A549 (cell line): Measurements from ENCODE around the gene MYL12A. TPM values are rescaled to one million over a fixed set of nuclear protein-coding genes. Genes with fewer than 3 reads are reported as not detected.

ENCODE experiments used
- ATAC-seq, 2 experiments: fragments of 200-7000 bp in 1 of 2; fragments of >200 bp in 1 of 2; cut with Nextera tagmentation in 1 of 2; cut with Tn5 transposase in 1 of 2; 3 replicates each; pipeline versions ENCODE4 v1.8.0 to v1.9.1; 2018 to 2020; ENCODE audit warnings: mild to moderate bottlenecking in 1 of 2, moderate library complexity in 1 of 2
- CTCF ChIA-PET: fragments of 300-600 bp; sonication (Branson Sonifier 250); formaldehyde crosslinking; extraction: SDS; loops from one replicate; lab custom pipeline; 2021; ENCODE audit warnings: antibody characterized with exemption, inconsistent platforms; lab: Yijun Ruan, JAX
- POLR2A ChIA-PET: fragments of 350-600 bp; formaldehyde crosslinking; extraction: SDS; loops from one replicate; lab custom pipeline; 2021; ENCODE audit warnings: antibody characterized with exemption, inconsistent platforms; lab: Yijun Ruan, JAX
- DNase-seq, 2 experiments: peaks; one replicate each; pipeline versions ENCODE4 v3.0.0 to v3.0.0-alpha.2; 2011 to 2016; ENCODE audit warnings: low read depth in 1 of 2, low spot score in 1 of 2
- FAIRE-seq: peaks from 2 replicates; lab custom pipeline; 2011; peaks lifted over from hg19 to GRCh38; lab: Jason Lieb, UNC
- H3K27ac ChIP-seq, 2 experiments: fragments of >200 bp; sonication (Bioruptor Twin); formaldehyde crosslinking; 3 replicates each; pipeline ENCODE4 v1.5.1; 2016 to 2017
- H3K4me1 ChIP-seq: fragments of >200 bp; sonication (Bioruptor Twin); formaldehyde crosslinking; 3 replicates; pipeline ENCODE4 v1.6.1; 2016
- H3K4me2 ChIP-seq: fragments of >200 bp; sonication (Bioruptor Twin); formaldehyde crosslinking; 3 replicates; pipeline ENCODE4 v1.6.1; 2016
- H3K4me3 ChIP-seq: fragments of >200 bp; sonication (Bioruptor Twin); formaldehyde crosslinking; 3 replicates; pipeline ENCODE4 v1.5.1; 2016
- H3K9me3 ChIP-seq: fragments of >200 bp; sonication (Bioruptor Twin); formaldehyde crosslinking; 3 replicates; pipeline ENCODE4 v1.6.1; 2016
- BHLHE40 ChIP-seq: IDR thresholded peaks from 2 replicates; pipeline ENCODE4 v1.6.1; 2012; ENCODE audit warnings: low read depth, low read length, inconsistent platforms
- ELK1 ChIP-seq: fragments of 150-350 bp; IDR thresholded peaks from 2 replicates; pipeline ENCODE4 v1.6.1; 2014; ENCODE audit warnings: low read depth, mild to moderate bottlenecking, low read length
- ESRRA ChIP-seq: fragments of 150-350 bp; IDR thresholded peaks from 2 replicates; pipeline ENCODE4 v1.6.1; 2014; ENCODE audit warnings: mild to moderate bottlenecking, low read length, borderline replicate concordance
- FOSL2 ChIP-seq, 2 experiments: fragments of 450-650 bp in 1 of 2; fragments of >200 bp in 1 of 2; sonication (Bioruptor Twin) in 1 of 2; formaldehyde crosslinking; IDR thresholded peaks; 2 replicates each; pipeline versions ENCODE4 v1.5.0 to v1.6.1; 2016 to 2020; ENCODE audit warnings: mild to moderate bottlenecking in 1 of 2, moderate library complexity in 1 of 2
- HEYL ChIP-seq: fragments of 250-450 bp; sonication (Bioruptor Pico); IDR thresholded peaks from 2 replicates; pipeline ENCODE4 v1.8.0; 2021; ENCODE audit warnings: mild to moderate bottlenecking, moderate library complexity
- HOXA7 ChIP-seq: fragments of 250-450 bp; sonication (Bioruptor Pico); IDR thresholded peaks from 2 replicates; pipeline ENCODE4 v1.5.0; 2020; ENCODE audit warnings: mild to moderate bottlenecking, moderate library complexity
- HOXB5 ChIP-seq: fragments of 250-450 bp; sonication (Bioruptor Pico); IDR thresholded peaks from 2 replicates; pipeline ENCODE4 v1.5.0; 2020; ENCODE audit warnings: mild to moderate bottlenecking, moderate library complexity
- JUN ChIP-seq, 2 experiments: fragments of >200 bp; sonication (Bioruptor Twin); formaldehyde crosslinking; IDR thresholded peaks; 2 replicates in 1 of 2; 3 replicates in 1 of 2; pipeline ENCODE4 v1.6.1; 2016 to 2017
- KDM5A ChIP-seq: fragments of 200-600 bp; sonication (generic); IDR thresholded peaks from 2 replicates; pipeline ENCODE4 v1.6.1; 2016; ENCODE audit warnings: antibody characterized with exemption, mild to moderate bottlenecking
- NR3C1 ChIP-seq: fragments of >200 bp; sonication (Bioruptor Twin); formaldehyde crosslinking; IDR thresholded peaks from 3 replicates; pipeline ENCODE4 v1.6.1; 2017
- POLR2A ChIP-seq: IDR thresholded peaks from 2 replicates; pipeline ENCODE4 v1.6.1; 2012; ENCODE audit warnings: mild to moderate bottlenecking, low read length
- RAD21 ChIP-seq, 2 experiments: fragments of >200 bp in 1 of 2; sonication (Bioruptor Twin) in 1 of 2; formaldehyde crosslinking in 1 of 2; IDR thresholded peaks in 1 of 2; conservative IDR thresholded peaks in 1 of 2; 2 replicates in 1 of 2; 3 replicates in 1 of 2; pipeline ENCODE4 v1.6.1; 2012 to 2018; ENCODE audit warnings: inconsistent platforms in 1 of 2
- SMC3 ChIP-seq: fragments of >200 bp; sonication (Bioruptor Twin); formaldehyde crosslinking; IDR thresholded peaks from 3 replicates; pipeline ENCODE4 v1.6.1; 2018; ENCODE audit warnings: inconsistent platforms
- SREBF2 ChIP-seq: fragments of 450-650 bp; IDR thresholded peaks from 2 replicates; pipeline ENCODE4 v1.6.1; 2014; ENCODE audit warnings: mild to moderate bottlenecking, moderate library complexity
- ZFP36 ChIP-seq: fragments of 450-650 bp; IDR thresholded peaks from 2 replicates; pipeline ENCODE4 v1.6.1; 2014; ENCODE audit warnings: borderline replicate concordance; ENCODE audit not compliant: partially characterized antibody
- WGBS: methylation state at CpG from one replicate; pipeline ENCODE4 v1.1.6; 2017; ENCODE audit errors: missing lambda C conversion rate; 5-methylcytosine and 5-hydroxymethylcytosine counted together
- polyA plus RNA-seq, 4 experiments: library from polyadenylated mRNA; depleted of rRNA in 3 of 4; stranded (reverse); fragments of >200 nt; fragmentation: RNase III in 1 of 4; extraction: RNeasy Plus Mini Kit Qiagen cat#74134 plus additional on column Dnase treatment in 1 of 4; gene quantifications; 2 replicates in 3 of 4; 3 replicates in 1 of 4; pipeline ENCODE4 v1.2.3, GENCODE V29; 2011 to 2017
- TF ChIP-seq, protein P1 (sequence below): fragments of 250-450 bp; sonication (Bioruptor Pico); IDR thresholded peaks from 2 replicates; pipeline ENCODE4 v1.5.0; 2020; ENCODE audit warnings: low read depth, mild to moderate bottlenecking, moderate library complexity
- TF ChIP-seq, protein P2 (sequence below): fragments of >200 bp; sonication (Bioruptor Twin); formaldehyde crosslinking; IDR thresholded peaks from 3 replicates; pipeline ENCODE4 v1.5.1; 2016
- TF ChIP-seq, protein P3 (sequence below): IDR thresholded peaks from 2 replicates; pipeline ENCODE4 v1.6.1; 2012

The MYL12A gene
- polyA plus RNA-seq, 2 of the 4 experiments (the other 2 are of a cell fraction), result 510 to 514 TPM

GRCh38 chr18:3294435-3295080 is 47.0 kb downstream of the MYL12A start:
- Histone ChIP-seq H3K4me2 (no peak overlapping the region), H3K4me3 (no peak overlapping the region), H3K4me1 (no peaks in the 10 kb centered on the region), H3K9me3 (peaks cover 23% of the 10 kb centered on the region; the same call in 2 of the 3 replicates), H3K27ac (no peak overlapping the region)
- CTCF ChIA-PET, result interaction anchor here (1.4 to 2.7 kb wide), 2 partner anchors 13 to 127 kb away, joined by 3 to 10 read pairs; no protein-coding TSS in a partner anchor
- WGBS, result 97% methylated on average over 3 of the region's 3 CpGs
- ATAC-seq (no peak), DNase-seq (no peak), FAIRE-seq (no peak)
- TF ChIP-seq HOXA7 (CRISPR knock-in tag) (no peak), KDM5A (no peak), SREBF2 (no peak), HEYL (CRISPR knock-in tag) (no peak), BHLHE40 (no peak), HOXB5 (no peak)
- POLR2A ChIA-PET, result no interaction called here

DNA sequence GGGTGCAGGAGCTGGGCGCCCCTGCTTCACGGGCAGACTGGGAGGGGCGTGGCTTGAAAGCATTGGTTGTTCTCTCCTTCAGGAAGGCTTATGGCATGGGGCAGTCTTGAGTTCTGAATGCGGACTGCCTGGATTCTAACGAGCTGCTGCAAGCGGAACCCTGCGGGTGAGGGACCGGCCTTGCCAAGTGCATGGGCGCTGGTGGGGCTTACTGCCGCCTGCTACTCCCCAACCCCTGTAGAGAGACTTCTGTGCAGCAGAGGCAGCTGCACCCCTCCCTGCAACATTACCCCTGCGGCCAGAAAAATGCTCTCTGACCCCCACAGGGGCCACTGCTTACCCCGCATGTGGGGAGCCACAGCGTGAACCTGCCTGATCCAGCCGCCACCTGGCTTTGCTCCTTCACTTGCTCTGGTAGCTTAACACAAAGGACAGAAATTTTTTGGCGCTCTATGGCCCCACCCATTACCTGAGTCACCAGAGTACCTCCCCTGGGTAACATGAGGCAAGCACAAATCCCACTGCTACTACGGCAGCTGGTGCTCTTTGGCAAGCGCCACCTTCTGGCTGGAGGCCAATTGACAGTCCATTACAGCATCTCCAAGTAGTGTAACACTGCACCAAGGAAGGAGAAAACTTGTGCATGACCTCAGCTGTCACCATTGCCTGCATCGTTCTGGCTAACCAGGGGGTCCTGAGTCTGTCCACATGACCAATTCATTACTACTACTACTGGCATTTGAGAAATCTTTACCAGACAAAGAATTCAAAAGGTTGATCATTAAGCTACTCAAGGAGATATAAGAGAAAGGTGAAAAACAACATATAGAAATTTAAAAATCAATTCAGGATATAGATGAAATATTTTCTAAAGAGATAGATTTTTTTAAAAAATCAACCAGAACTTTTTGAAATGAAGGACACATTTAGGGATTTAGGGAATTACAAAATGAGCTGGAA is 49.7 kb downstream of the MYL12A start:
- WGBS, result 40% methylated on average over 13 of the region's 18 CpGs
- TF ChIP-seq NR3C1 (no peak), POLR2A (peak; percentile 47), RAD21 (conservative IDR thresholded peaks at IDR 0.05 in 1 of 2, IDR thresholded peaks at IDR 0.05 in 1 of 2) (peak; percentile 7 to 15; a peak in 1 of 5 replicates), JUN (IDR thresholded peaks at IDR 0.05) (peak in 1 of 2 experiments; percentile 54; a peak in 1 of 5 replicates), SMC3 (0 out of 3 replicates have a peak, but pooled peaks have one; percentile 18), ELK1 (no peak), FOSL2 (IDR thresholded peaks at IDR 0.05) (no peak), FOSL2 (CRISPR knock-in tag; IDR thresholded peaks at IDR 0.05) (peak; percentile 56; the same call in 1 of the 2 replicates), ESRRA (no peak), ZFP36 (no peak)
- TF ChIP-seq, protein P1, sequence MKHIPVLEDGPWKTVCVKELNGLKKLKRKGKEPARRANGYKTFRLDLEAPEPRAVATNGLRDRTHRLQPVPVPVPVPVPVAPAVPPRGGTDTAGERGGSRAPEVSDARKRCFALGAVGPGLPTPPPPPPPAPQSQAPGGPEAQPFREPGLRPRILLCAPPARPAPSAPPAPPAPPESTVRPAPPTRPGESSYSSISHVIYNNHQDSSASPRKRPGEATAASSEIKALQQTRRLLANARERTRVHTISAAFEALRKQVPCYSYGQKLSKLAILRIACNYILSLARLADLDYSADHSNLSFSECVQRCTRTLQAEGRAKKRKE (CRISPR knock-in tag), result no peak
- TF ChIP-seq, protein P2, sequence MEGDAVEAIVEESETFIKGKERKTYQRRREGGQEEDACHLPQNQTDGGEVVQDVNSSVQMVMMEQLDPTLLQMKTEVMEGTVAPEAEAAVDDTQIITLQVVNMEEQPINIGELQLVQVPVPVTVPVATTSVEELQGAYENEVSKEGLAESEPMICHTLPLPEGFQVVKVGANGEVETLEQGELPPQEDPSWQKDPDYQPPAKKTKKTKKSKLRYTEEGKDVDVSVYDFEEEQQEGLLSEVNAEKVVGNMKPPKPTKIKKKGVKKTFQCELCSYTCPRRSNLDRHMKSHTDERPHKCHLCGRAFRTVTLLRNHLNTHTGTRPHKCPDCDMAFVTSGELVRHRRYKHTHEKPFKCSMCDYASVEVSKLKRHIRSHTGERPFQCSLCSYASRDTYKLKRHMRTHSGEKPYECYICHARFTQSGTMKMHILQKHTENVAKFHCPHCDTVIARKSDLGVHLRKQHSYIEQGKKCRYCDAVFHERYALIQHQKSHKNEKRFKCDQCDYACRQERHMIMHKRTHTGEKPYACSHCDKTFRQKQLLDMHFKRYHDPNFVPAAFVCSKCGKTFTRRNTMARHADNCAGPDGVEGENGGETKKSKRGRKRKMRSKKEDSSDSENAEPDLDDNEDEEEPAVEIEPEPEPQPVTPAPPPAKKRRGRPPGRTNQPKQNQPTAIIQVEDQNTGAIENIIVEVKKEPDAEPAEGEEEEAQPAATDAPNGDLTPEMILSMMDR, result peak; percentile 54
- TF ChIP-seq, protein P3, sequence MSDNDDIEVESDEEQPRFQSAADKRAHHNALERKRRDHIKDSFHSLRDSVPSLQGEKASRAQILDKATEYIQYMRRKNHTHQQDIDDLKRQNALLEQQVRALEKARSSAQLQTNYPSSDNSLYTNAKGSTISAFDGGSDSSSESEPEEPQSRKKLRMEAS, result peak; percentile 42
- Histone ChIP-seq H3K27ac (peak overlapping the region; percentile 80 to 93), H3K4me2 (peak overlapping the region; percentile 77), H3K4me3 (peak overlapping the region; percentile 66), H3K4me1 (no peaks in the 10 kb centered on the region), H3K9me3 (peaks cover 19% of the 10 kb centered on the region; the same call in 2 of the 3 replicates)
- no peak for FAIRE-seq
- peak; percentile 34 to 91 for DNase-seq
- ChIA-PET POLR2A (interaction anchor here (0.7 to 1.4 kb wide), 12 partner anchors 23 to 369 kb away, joined by 3 to 7 read pairs (median 4); partner anchors contain the start of gene TGIF1), CTCF (interaction anchor here (0.6 to 2.4 kb wide), 17 partner anchors 8 to 506 kb away, joined by 3 to 8 read pairs (median 3); no protein-coding TSS in a partner anchor)
- peak; percentile 95 to 96 for ATAC-seq
